Measurements from ENCODE around the gene PLCL1.

The PLCL1 gene

GRCh38 chr2:197862246-197862955, 58.0 kb downstream of the PLCL1 start:
- DNase-seq (ENCODE audit: low read depth in 2 of 2) = no peak
- TF ChIP-seq CTCF (IDR thresholded peaks at IDR 0.05; ENCODE audit: low read depth, low read length) = no peak
- H3K4me3 ChIP-seq (replicated peaks in 1 of 2; ENCODE audit: low read depth in 2 of 2, low read length in 2 of 2) = no peak overlapping the region

- DNase-seq (ENCODE audit: low read depth in 2 of 2) = no peak
- no peak overlapping the region for H3K4me3 ChIP-seq (replicated peaks in 1 of 2; ENCODE audit: low read depth in 2 of 2, low read length in 2 of 2)
- no peak for TF ChIP-seq CTCF (IDR thresholded peaks at IDR 0.05; ENCODE audit: low read depth, low read length)
Observed at GRCh38 chr2:197863744-197864143, 59.4 kb downstream of the PLCL1 start.

- H3K4me3 ChIP-seq (replicated peaks in 1 of 2; ENCODE audit: low read depth in 2 of 2, low read length in 2 of 2) = no peak overlapping the region
- DNase-seq (ENCODE audit: low read depth in 2 of 2) = no peak
- no peak for TF ChIP-seq CTCF (IDR thresholded peaks at IDR 0.05; ENCODE audit: low read depth, low read length)
Observed at GRCh38 chr2:197866455-197866854, 62.1 kb downstream of the PLCL1 start.

GRCh38 chr2:197867033-197867432, 62.6 kb downstream of the PLCL1 start:
- no peak for TF ChIP-seq CTCF (IDR thresholded peaks at IDR 0.05; ENCODE audit: low read depth, low read length)

GRCh38 chr2:197867624-197868023, 63.2 kb downstream of the PLCL1 start:
- no peak for DNase-seq (ENCODE audit: low read depth in 2 of 2)
- no peak for TF ChIP-seq CTCF (IDR thresholded peaks at IDR 0.05; ENCODE audit: low read depth, low read length)
- no peak overlapping the region for H3K4me3 ChIP-seq (replicated peaks in 1 of 2; ENCODE audit: low read depth in 2 of 2, low read length in 2 of 2)

More at GRCh38 chr2:197867033-197867432, 62.6 kb downstream of the PLCL1 start:
- DNase-seq (ENCODE audit: low read depth in 2 of 2) = no peak
- no peak overlapping the region for H3K4me3 ChIP-seq (replicated peaks in 1 of 2; ENCODE audit: low read depth in 2 of 2, low read length in 2 of 2)

GRCh38 chr2:197868206-197868605, 63.8 kb downstream of the PLCL1 start:
- no peak for TF ChIP-seq CTCF (IDR thresholded peaks at IDR 0.05; ENCODE audit: low read depth, low read length)
- no peak for DNase-seq (ENCODE audit: low read depth in 2 of 2)
- no peak overlapping the region for H3K4me3 ChIP-seq (replicated peaks in 1 of 2; ENCODE audit: low read depth in 2 of 2, low read length in 2 of 2)

GRCh38 chr2:197869041-197869440, 64.6 kb downstream of the PLCL1 start:
- TF ChIP-seq CTCF (IDR thresholded peaks at IDR 0.05; ENCODE audit: low read depth, low read length) = no peak
- no peak overlapping the region for H3K4me3 ChIP-seq (replicated peaks in 1 of 2; ENCODE audit: low read depth in 2 of 2, low read length in 2 of 2)
- DNase-seq (ENCODE audit: low read depth in 2 of 2) = no peak
